Heart right ventricle (tissue), 16 donors: ENCODE data around the gene PLPPR5. TPM values are rescaled to one million over a fixed set of nuclear protein-coding genes. Genes with fewer than 3 reads are reported as not detected.

Experiments used
- ATAC-seq, 8 donors: fragments of 200-7000 bp; cut with Tn5 transposase; one replicate each; pipeline ENCODE4 v1.9.1; 2020; ENCODE audit warnings: mild to moderate bottlenecking in 8 of 8, moderate library complexity in 8 of 8, moderate number of reproducible peaks in 1 of 8
- DNase-seq, 2 donors: peaks; one replicate each; pipeline ENCODE4 v3.0.0-alpha.2; 2020
- H3K27ac ChIP-seq, 10 donors: fragments of 200-600 bp; sonication (generic) in 2 of 10; one replicate each; pipeline versions ENCODE4 v1.5.0 to v1.8.0; 2020 to 2022; ENCODE audit warnings: mild to moderate bottlenecking in 3 of 10
- H3K27me3 ChIP-seq, 7 donors: fragments of 200-600 bp; one replicate each; pipeline ENCODE4 v1.8.0; 2021 to 2022; ENCODE audit warnings: mild to moderate bottlenecking in 2 of 7
- H3K36me3 ChIP-seq, 9 donors: fragments of 200-600 bp; sonication (generic) in 1 of 9; one replicate each; pipeline versions ENCODE4 v1.5.0 to v1.8.0; 2020 to 2022; ENCODE audit warnings: mild to moderate bottlenecking in 2 of 9
- H3K4me1 ChIP-seq, 9 donors: fragments of 200-600 bp; sonication (generic) in 1 of 9; one replicate each; pipeline versions ENCODE4 v1.5.0 to v1.8.0; 2020 to 2022; ENCODE audit warnings: mild to moderate bottlenecking in 4 of 9
- H3K4me3 ChIP-seq, 10 donors: fragments of 200-600 bp; sonication (generic) in 2 of 10; one replicate each; pipeline versions ENCODE4 v1.5.0 to v1.8.0; 2020 to 2022; ENCODE audit warnings: mild to moderate bottlenecking in 7 of 10, moderate library complexity in 2 of 10
- H3K9me3 ChIP-seq, 11 donors: fragments of 200-600 bp in 10 of 11; sonication (generic) in 2 of 11; one replicate each; pipeline versions ENCODE4 v1.5.0 to v1.8.0; 2013 to 2022; ENCODE audit warnings: mild to moderate bottlenecking in 2 of 11, control low read depth in 1 of 11, moderate library complexity in 1 of 11
- whole genome bisulfite sequencing, 2 donors: extraction: QIAGEN DNeasy Blood & Tissue Kit; methylation state at CpG; one replicate each; pipeline ENCODE4 v1.1.7; 2013; ENCODE audit warnings: inconsistent platforms in 1 of 2; 5-methylcytosine and 5-hydroxymethylcytosine counted together
- intact Hi-C, 10 donors: fragments of 100-400 bp; cut with DNase I; formaldehyde crosslinking; loops; one replicate each; pipeline versions ENCODE4 v1.11.1 to v1.14.2; 2022
- polyA plus RNA-seq, 2 donors: library from polyadenylated mRNA; stranded (reverse); fragments of 200-250 nt; gene quantifications; one replicate each; pipeline ENCODE4 v1.2.3, GENCODE V29; 2013
- total RNA-seq, 10 donors: library from RNA; stranded (reverse); fragmentation: NEBNext Ultra II Directional in 3 of 10; extraction: Animal tissue kit (Norgen Biotek cat#: 25700) in 3 of 10; gene quantifications; one replicate each; pipeline versions ENCODE4 v1.2.1 to v1.2.4, GENCODE V29; 2021 to 2023
- TF ChIP-seq, protein P1 (sequence below), 9 donors: fragments of 200-600 bp; sonication (generic) in 2 of 9; IDR thresholded peaks; one replicate each; pipeline versions ENCODE4 v1.5.0 to v1.8.0; 2021 to 2022; ENCODE audit warnings: antibody characterized with exemption in 9 of 9, mild to moderate bottlenecking in 5 of 9, moderate library complexity in 1 of 9
- donor health status: Arrhythmogenic right ventricular cardiomyopathy.
- donor health status: ischemic (EF 13 %, LVEDD 7.1; RV severe dilation, severe dysfunction).
- donor health status: healthy with polysubstance abuse.
- donor health status: DM: no; HTN: yes; CAD: no.
- donor health status: DM: no; HTN: no; CAD: no.
- donor health status: ischemic (EF 25% LVEDD 6.9; RV normal size, moderate dysfunction).
- donor health status: ischemic (EF 25% LVEDD 5.7; RV mildly dilated, moderate dysfunction).
- donor health status: healthy.
- donor health status: DM: yes; HTN: yes; CAD: no.
- donor health status: Ischemic cardiomyopathy.
- donor health status: ischemic (EF 35%, LVEDD 5.7; RV mildly dilated, moderate dysfunction).
- donor health status: nonischemic (EF 11% LVEDD 7.7; RV severe dilation, severe dysfunction).
- donor health status: DM: yes; HTN: yes; CAD: no.
- donor health status: PGD.
- donor health status: ischemic (EF 29% LVEDD 5.4; RV normal size, mild dysfunction).
- donor health status: nonischemic (EF 23%, LVEDD 6.1; RV moderate dilation, normal function).

The PLPPR5 gene
- total and polyA plus RNA-seq, 12 donors = 0.08 TPM; not detected in 11

DNA sequence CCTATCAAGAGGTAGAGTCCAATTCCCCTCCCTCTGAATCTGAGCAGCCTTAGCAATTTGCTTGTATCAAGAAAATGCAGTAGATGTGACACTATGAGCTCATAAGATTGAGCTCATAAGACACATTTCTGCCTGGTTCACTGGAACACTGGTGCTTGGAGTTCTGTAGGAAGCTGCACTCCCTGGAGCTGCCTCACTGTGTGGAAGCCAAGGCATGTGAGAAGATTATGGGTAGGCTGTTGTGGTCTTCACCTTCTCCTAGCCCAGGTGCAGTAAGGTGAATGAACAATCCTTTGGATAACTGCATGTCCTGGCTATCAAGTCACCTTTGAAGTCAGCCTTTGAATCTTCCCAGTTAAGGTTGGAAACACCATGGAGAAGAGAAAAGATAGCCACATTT is 67.3 kb downstream of the PLPPR5 start:
- intact Hi-C loops = no loop called here
- Histone ChIP-seq H3K9me3 (no peaks in the 10 kb centered on the region), H3K27me3 (no peaks in the 10 kb centered on the region), H3K4me1 (no peaks in the 10 kb centered on the region), H3K4me3 (no peak overlapping the region), H3K27ac (no peak overlapping the region), H3K36me3 (no peaks in the 10 kb centered on the region)
- no peak for DNase-seq
- TF ChIP-seq, protein P1, sequence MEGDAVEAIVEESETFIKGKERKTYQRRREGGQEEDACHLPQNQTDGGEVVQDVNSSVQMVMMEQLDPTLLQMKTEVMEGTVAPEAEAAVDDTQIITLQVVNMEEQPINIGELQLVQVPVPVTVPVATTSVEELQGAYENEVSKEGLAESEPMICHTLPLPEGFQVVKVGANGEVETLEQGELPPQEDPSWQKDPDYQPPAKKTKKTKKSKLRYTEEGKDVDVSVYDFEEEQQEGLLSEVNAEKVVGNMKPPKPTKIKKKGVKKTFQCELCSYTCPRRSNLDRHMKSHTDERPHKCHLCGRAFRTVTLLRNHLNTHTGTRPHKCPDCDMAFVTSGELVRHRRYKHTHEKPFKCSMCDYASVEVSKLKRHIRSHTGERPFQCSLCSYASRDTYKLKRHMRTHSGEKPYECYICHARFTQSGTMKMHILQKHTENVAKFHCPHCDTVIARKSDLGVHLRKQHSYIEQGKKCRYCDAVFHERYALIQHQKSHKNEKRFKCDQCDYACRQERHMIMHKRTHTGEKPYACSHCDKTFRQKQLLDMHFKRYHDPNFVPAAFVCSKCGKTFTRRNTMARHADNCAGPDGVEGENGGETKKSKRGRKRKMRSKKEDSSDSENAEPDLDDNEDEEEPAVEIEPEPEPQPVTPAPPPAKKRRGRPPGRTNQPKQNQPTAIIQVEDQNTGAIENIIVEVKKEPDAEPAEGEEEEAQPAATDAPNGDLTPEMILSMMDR (IDR thresholded peaks at IDR 0.05) = no peak
- ATAC-seq = no peak

DNA sequence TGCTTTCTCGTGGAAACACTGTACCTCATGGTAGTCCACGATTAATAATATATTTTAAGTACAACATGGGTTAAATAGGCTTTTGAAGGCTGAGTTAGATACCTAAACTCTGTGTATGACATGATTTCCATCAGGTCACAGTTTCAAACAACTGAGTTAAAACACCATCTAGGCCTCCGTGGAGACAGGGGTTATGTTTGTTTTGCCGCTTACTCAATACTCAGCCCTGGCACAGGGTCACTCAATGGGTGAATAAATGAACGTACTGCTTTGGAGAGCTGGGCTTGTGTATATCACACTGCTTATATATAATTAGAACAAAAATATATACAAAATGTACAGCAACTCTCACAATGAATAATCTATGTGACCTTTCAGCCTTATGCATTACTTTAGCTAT is 72.5 kb downstream of the PLPPR5 start:
- Histone ChIP-seq H3K9me3 (no peaks in the 10 kb centered on the region), H3K4me3 (no peak overlapping the region), H3K27me3 (no peaks in the 10 kb centered on the region), H3K27ac (no peak overlapping the region), H3K36me3 (no peaks in the 10 kb centered on the region), H3K4me1 (no peaks in the 10 kb centered on the region)
- WGBS, 2 donors = 87 to 88% methylated on average over 5 of the region's 5 CpGs
- ATAC-seq (no peak), DNase-seq (no peak)
- intact Hi-C loops = no loop called here
- TF ChIP-seq, protein P1 (IDR thresholded peaks at IDR 0.05) = no peak

DNA sequence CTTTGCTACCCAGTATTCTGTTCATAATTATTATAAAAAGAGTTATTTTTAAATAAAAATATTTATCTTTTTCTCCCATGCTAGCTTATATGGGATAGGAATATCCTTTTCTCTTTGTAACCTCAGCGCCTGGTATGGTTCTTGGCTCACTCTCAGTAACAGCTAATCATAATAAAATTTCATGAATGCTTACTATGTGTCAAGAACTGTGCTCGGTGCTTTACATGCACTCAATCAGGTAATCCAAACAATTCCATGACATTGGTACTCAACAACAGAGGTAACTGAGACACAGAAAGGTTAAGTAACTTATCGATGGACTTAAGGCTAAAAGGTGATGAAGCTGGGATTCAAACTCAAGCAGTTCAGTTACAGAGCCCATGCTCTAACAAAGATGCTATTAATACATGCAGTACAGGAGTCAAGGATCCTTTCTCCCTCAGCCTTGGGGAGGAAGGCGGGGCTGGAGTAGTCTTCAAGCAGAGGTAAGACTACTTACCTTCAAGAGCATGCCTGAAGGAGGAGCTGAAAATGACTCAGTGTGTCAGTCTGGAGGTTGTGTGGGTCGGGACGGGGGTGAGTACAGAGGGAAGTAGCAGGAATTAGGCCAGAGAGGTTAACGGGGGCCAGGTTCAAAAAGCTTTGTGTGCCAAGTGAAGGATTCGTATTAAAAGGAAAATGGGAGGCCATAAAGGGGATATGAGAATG is 73.4 kb downstream of the PLPPR5 start:
- TF ChIP-seq, protein P1 (IDR thresholded peaks at IDR 0.05) = no peak
- ATAC-seq (no peak), DNase-seq (no peak)
- H3K9me3 ChIP-seq = no peaks in the 10 kb centered on the region
- no peaks in the 10 kb centered on the region for H3K36me3 ChIP-seq
- WGBS, 2 donors = 80 to 81% methylated on average over 8 of the region's 8 CpGs
- H3K27ac ChIP-seq = no peak overlapping the region
- no peak overlapping the region for H3K4me3 ChIP-seq
- H3K4me1 ChIP-seq = no peaks in the 10 kb centered on the region
- intact Hi-C loops = no loop called here
- no peaks in the 10 kb centered on the region for H3K27me3 ChIP-seq

DNA sequence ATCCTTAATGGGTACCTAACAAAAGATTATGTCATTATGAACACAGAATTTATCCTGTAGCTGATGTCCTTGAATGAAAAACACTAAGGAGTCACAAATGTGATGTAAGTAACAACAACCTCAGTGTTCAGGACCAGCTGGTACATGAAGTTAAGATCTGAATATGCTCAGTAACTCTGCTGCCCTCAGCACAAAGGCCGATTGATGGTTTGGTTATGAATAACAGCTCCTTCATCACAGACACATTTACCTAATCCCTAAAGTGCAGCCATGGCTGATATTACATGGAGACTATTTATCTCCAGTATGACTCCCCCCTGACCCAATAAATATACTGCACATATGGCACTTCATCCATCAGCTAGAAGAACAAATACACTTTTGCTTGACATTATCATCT is 75.2 kb downstream of the PLPPR5 start:
- DNase-seq (no peak), ATAC-seq (no peak)
- no peak overlapping the region for H3K27ac ChIP-seq
- no peaks in the 10 kb centered on the region for H3K9me3 ChIP-seq
- TF ChIP-seq, protein P1 (IDR thresholded peaks at IDR 0.05) = no peak
- H3K4me1 ChIP-seq = no peaks in the 10 kb centered on the region
- intact Hi-C loops = no loop called here
- no peaks in the 10 kb centered on the region for H3K36me3 ChIP-seq
- H3K27me3 ChIP-seq = no peaks in the 10 kb centered on the region
- H3K4me3 ChIP-seq = no peak overlapping the region
- WGBS, 2 donors = 67 to 71% methylated on average over 1 of the region's 1 CpG
